Choroid plexus epithelial cell (primary cell): ENCODE data around the gene APPBP2.

ENCODE experiments used
- DNase-seq: peaks from one replicate; pipeline ENCODE4 v3.0.0-alpha.2; 2010; ENCODE audit warnings: low read depth
- H3K4me3 ChIP-seq: 2 replicates; pipeline ENCODE4 v1.5.1; 2011; ENCODE audit warnings: low read depth, mild to moderate bottlenecking, control low read depth, low read length, moderate library complexity
- CTCF ChIP-seq: conservative IDR thresholded peaks from 2 replicates; pipeline ENCODE4 v1.5.1; 2011; ENCODE audit warnings: low read depth, mild to moderate bottlenecking, control low read depth, inconsistent platforms, low read length, moderate library complexity

The APPBP2 gene

GRCh38 chr17:60455378-60455777, 70.7 kb downstream of the APPBP2 start:
- TF ChIP-seq CTCF = no peak
- no peak overlapping the region for H3K4me3 ChIP-seq
- DNase-seq = peak; percentile 82

DNA sequence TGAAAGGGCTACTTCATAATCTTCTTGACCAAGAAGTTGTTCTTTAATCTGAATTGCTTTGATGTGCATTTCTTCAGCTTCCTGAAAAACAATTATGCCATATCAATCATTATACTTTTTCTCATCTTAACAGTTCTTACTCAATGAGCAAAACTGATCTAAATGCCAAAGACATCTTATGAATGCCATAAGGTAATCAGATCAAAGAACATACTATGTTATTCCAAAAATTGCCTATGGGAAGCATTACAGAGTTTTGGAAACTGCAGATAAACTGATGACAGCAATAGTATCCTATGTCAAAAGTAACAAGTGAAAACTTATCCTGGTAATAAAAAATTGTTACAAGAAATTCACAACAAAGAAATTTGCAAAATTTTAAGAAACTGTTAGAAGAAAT, 74.1 kb downstream of the APPBP2 start:
- no peak for TF ChIP-seq CTCF
- no peak for DNase-seq
- no peak overlapping the region for H3K4me3 ChIP-seq

DNA sequence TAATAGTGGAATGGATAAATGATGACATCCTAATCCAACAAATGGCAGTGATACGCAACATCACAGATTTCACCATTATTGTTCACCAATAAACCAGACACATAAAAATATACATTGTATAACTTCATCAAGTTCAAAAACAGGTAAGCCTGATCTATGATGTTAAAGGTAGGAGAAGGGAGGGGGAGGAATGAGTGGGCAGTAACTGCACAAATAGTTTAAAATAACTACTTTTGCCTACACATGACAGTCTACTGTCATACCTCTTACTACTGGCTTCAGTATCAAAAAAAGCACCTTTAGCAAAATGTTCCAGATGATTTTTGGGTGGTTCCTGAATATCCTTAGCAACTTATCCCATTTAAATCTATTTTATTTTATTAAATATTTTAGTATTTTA, 75.0 kb downstream of the APPBP2 start:
- no peak for TF ChIP-seq CTCF
- no peak overlapping the region for H3K4me3 ChIP-seq
- no peak for DNase-seq

DNA sequence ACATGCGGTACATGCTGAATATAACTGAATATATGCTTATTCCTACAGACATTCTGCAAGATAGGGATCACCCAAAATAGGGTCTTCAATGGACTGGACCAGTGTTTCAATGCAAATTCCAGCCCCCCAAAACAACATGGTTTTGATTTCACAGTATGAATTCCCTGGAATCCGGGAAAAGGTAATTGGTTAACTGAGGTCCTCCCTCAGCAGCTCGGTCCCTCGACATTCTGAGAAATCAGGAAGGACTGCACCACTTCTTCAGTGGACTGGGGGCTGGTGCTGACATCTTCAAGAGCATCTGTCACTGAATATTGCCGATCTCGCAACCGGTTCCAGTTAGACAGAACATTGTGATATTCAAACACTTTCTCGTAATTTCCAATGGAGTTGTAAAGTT, 78.7 kb downstream of the APPBP2 start:
- no peak overlapping the region for H3K4me3 ChIP-seq
- DNase-seq = no peak
- TF ChIP-seq CTCF = no peak

DNA sequence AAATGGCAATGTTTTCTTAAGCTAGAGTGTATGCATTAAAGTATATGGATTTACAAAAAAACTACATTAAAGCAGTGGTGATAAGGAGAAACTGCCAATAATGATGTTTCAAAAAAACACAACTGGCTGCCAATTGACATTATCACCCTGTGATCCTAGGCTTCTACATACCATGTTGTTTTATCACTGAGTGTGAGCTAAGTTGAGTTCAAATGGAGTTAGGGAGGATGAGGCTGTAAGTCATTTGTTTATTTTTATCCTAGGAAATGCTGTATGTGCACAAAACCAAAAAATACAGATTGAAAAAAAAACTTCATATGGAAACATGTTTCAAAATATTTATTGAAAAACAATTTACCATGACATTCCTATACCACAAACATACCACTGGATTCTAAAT, 80.9 kb downstream of the APPBP2 start:
- no peak for TF ChIP-seq CTCF
- no peak overlapping the region for H3K4me3 ChIP-seq
- DNase-seq = no peak

- no peak for DNase-seq
- no peak for TF ChIP-seq CTCF
- H3K4me3 ChIP-seq = no peak overlapping the region
These were observed 82.3 kb downstream of the APPBP2 start for GRCh38 chr17:60443713-60444112.

GRCh38 chr17:60442271-60443173, 83.5 kb downstream of the APPBP2 start:
- H3K4me3 ChIP-seq = no peak overlapping the region
- no peak for TF ChIP-seq CTCF
- peak; percentile 50 for DNase-seq
